NB4 (cell line): ENCODE results near the gene GPR35.

ENCODE experiments used
- DNase-seq: peaks from one replicate; pipeline ENCODE4 v3.0.0; 2010; ENCODE audit warnings: low read depth
- H3K4me3 ChIP-seq: one replicate; pipeline ENCODE4 v1.5.1; 2011; ENCODE audit warnings: mild to moderate bottlenecking, low read depth, low read length, moderate library complexity
- MYC ChIP-seq: IDR thresholded peaks from 2 replicates; pipeline ENCODE4 v1.6.1; 2011; ENCODE audit warnings: low read depth, low read length
- POLR2A ChIP-seq: IDR thresholded peaks from 2 replicates; pipeline ENCODE4 v1.6.1; 2011; ENCODE audit warnings: mild to moderate bottlenecking; ENCODE audit not compliant: insufficient read length; ENCODE audit errors: extremely low read depth
- TF ChIP-seq, protein P1 (sequence below): IDR thresholded peaks from one replicate; pipeline ENCODE4 v1.5.1; 2012; ENCODE audit warnings: low read depth, low read length
- TF ChIP-seq, protein P2 (sequence below): IDR thresholded peaks from 2 replicates; pipeline ENCODE4 v1.6.1; 2011; ENCODE audit warnings: low read depth, low read length

Gene GPR35

DNA sequence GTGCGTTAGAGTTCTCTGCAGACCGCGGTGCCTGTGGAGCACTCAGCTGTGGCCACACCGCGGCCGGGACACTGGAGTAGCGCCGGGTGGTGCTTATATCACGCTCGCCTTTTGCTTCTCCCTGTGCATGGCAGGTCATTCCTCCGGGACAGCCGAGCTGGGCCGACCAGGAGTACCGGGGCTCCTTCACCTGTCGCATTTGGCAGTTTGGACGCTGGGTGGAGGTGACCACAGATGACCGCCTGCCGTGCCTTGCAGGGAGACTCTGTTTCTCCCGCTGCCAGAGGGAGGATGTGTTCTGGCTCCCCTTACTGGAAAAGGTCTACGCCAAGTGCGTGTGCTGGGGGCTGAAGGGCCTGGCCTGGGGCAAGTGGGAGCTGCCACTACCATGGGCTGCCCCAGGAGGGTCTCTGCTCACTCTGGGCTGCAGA, 34.6 kb upstream of the GPR35 start:
- TF ChIP-seq, protein P1, sequence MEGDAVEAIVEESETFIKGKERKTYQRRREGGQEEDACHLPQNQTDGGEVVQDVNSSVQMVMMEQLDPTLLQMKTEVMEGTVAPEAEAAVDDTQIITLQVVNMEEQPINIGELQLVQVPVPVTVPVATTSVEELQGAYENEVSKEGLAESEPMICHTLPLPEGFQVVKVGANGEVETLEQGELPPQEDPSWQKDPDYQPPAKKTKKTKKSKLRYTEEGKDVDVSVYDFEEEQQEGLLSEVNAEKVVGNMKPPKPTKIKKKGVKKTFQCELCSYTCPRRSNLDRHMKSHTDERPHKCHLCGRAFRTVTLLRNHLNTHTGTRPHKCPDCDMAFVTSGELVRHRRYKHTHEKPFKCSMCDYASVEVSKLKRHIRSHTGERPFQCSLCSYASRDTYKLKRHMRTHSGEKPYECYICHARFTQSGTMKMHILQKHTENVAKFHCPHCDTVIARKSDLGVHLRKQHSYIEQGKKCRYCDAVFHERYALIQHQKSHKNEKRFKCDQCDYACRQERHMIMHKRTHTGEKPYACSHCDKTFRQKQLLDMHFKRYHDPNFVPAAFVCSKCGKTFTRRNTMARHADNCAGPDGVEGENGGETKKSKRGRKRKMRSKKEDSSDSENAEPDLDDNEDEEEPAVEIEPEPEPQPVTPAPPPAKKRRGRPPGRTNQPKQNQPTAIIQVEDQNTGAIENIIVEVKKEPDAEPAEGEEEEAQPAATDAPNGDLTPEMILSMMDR, result no peak
- no peak for TF ChIP-seq MYC
- TF ChIP-seq, protein P2, sequence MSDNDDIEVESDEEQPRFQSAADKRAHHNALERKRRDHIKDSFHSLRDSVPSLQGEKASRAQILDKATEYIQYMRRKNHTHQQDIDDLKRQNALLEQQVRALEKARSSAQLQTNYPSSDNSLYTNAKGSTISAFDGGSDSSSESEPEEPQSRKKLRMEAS, result no peak
- no peak for TF ChIP-seq POLR2A
- no peak for DNase-seq
- no peak overlapping the region for H3K4me3 ChIP-seq

DNA sequence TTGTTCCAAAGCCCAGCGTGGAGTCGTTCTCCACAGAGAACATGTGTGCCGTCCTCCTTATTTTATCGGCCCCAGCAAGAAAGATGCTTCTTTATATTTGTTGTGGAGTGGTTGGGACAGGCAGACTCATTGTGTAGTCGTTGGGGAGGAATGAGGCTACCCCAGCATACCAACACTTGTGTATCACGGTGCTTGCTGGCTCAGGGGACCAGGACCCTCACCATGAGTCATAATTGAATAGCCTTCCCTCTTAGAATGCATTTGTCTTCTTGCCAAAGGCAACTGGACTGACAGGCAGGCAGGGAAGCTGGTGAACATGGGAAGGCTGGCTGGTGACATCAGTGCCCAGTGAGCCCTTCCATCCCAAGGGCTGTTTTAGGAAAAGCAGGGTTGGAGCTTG, 34.1 kb upstream of the GPR35 start:
- TF ChIP-seq, protein P2, result no peak
- TF ChIP-seq, protein P1, result no peak
- TF ChIP-seq POLR2A, result no peak
- no peak for TF ChIP-seq MYC
- H3K4me3 ChIP-seq, result no peak overlapping the region
- no peak for DNase-seq

DNA sequence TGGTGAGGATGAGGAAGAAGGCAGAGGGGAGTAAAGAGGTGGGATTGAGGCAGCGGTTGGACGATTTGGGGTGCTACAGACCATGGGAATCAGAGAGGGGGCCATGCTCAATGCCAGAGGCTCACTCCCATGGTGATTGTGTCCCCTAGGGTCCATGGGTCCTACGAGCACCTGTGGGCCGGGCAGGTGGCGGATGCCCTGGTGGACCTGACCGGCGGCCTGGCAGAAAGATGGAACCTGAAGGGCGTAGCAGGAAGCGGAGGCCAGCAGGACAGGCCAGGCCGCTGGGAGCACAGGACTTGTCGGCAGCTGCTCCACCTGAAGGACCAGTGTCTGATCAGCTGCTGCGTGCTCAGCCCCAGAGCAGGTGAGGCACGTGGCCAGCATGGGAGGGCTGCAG, 33.5 kb upstream of the GPR35 start:
- H3K4me3 ChIP-seq, result no peak overlapping the region
- no peak for TF ChIP-seq MYC
- TF ChIP-seq, protein P2, result no peak
- TF ChIP-seq POLR2A, result no peak
- TF ChIP-seq, protein P1, result no peak
- no peak for DNase-seq

DNA sequence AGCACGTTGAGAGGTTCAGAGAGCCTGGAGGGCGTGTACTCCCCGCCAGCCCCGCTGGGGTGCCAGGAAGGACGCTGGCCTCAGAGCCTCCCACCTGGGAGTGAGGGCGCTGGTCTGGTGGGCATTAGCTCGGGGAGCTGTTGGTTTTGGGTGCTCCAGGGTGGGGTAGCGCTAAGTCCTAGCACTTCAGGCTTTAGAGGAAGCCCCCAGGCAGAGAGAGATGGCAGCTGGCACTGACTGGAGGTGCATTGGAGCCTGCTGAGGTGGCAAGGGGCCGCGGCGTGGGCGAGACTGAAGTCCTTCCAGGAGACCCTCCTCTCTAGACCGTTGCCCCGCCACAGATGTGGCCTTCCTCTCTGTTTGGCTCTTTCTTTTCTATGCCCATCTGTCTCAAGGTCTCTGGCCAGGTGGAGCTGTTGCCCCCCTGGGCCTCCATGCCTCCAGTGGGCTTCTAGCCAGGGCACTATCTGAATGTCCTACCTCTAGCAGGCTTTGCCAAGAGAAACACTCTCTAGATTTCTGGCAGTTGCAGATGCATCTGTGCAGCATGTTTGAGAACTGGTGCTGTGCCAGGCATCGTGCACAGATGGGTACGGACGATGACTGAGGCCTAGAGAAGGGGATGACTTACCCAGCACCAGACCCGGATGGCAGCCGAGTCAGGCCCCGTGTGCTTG, 32.1 kb upstream of the GPR35 start:
- no peak for TF ChIP-seq MYC
- TF ChIP-seq, protein P2, result no peak
- TF ChIP-seq POLR2A, result no peak
- TF ChIP-seq, protein P1, result no peak
- no peak for DNase-seq
- H3K4me3 ChIP-seq, result no peak overlapping the region

DNA sequence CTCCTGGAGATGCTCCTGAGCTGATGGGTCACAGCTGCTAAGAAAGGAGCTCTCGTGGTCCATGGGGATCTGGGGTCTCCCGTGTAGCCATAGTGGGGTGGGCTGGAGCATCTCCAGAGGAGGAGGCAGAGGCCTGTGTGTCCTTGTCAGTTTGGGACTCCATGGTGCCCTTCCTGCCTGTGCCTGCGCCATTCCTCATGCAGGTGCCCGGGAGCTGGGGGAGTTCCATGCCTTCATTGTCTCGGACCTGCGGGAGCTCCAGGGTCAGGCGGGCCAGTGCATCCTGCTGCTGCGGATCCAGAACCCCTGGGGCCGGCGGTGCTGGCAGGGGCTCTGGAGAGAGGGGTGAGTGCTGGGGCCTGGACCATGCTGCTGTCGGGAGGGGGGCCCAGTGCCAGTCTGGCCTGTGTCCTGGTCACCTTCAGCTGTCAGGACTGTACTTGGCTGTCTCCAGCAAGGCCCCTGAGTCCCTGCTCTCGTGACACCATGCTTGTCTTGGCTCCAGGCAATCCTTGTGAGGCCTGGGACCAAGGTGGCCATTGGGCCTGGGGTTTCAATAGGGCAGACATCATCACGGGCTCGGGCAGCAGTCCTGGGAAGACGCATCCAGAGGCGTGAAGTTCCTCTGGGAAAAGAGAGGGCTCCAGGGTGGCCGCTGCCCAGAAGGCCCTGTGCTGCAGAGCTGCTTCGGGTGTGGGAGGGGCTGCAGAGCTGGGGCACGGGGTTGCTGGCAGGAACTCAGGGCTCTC, 31.4 kb upstream of the GPR35 start:
- no peak for TF ChIP-seq MYC
- TF ChIP-seq POLR2A, result no peak
- TF ChIP-seq, protein P1, result no peak
- TF ChIP-seq, protein P2, result no peak
- DNase-seq, result no peak
- no peak overlapping the region for H3K4me3 ChIP-seq
